CD14-positive monocyte (primary cell): ENCODE measurements around the gene SRRT. TPM values are rescaled to one million over a fixed set of nuclear protein-coding genes. Genes with fewer than 3 reads are reported as not detected.
A peak's percentile ranks its signal among the peaks of the same experiment; 100 is the strongest.

Experiments used
- DNase-seq, 3 donors: peaks; one replicate each; pipeline ENCODE4 v3.0.0-alpha.2; 2011 to 2022
- H2AFZ ChIP-seq: 2 replicates; pipeline ENCODE4 v1.6.0; 2012; ENCODE audit warnings: mild to moderate bottlenecking, low read depth, low read length, inconsistent platforms; ENCODE audit not compliant: insufficient read depth, poor library complexity, severe bottlenecking
- H3K27ac ChIP-seq, 2 donors: 1 replicate in 1 of 2; 2 replicates in 1 of 2; pipeline ENCODE4 v1.5.1; 2012 to 2013; ENCODE audit warnings: low read length in 2 of 2, control low read depth in 1 of 2, inconsistent platforms in 1 of 2, low read depth in 1 of 2, mild to moderate bottlenecking in 1 of 2
- H3K27me3 ChIP-seq, 2 donors: one replicate each; pipeline versions ENCODE4 v1.6.0 to v1.6.1; 2011 to 2013; ENCODE audit warnings: low read length in 2 of 2; ENCODE audit not compliant: control insufficient read depth in 2 of 2, insufficient read depth in 2 of 2
- H3K36me3 ChIP-seq, 2 donors: replicated peaks in 1 of 2; 1 replicate in 1 of 2; 2 replicates in 1 of 2; pipeline versions ENCODE4 v1.5.1 to v1.6.1; 2012 to 2013; ENCODE audit warnings: low read length in 2 of 2, control low read depth in 1 of 2, inconsistent platforms in 1 of 2, mild to moderate bottlenecking in 1 of 2; ENCODE audit not compliant: insufficient read depth in 2 of 2, control insufficient read depth in 1 of 2
- H3K4me1 ChIP-seq, 2 donors: 1 replicate in 1 of 2; 2 replicates in 1 of 2; pipeline versions ENCODE4 v1.5.1 to v1.6.1; 2012 to 2013; ENCODE audit warnings: low read length in 2 of 2, control low read depth in 1 of 2, inconsistent platforms in 1 of 2, mild to moderate bottlenecking in 1 of 2, moderate library complexity in 1 of 2; ENCODE audit not compliant: insufficient read depth in 2 of 2, control insufficient read depth in 1 of 2
- H3K4me2 ChIP-seq: replicated peaks from 2 replicates; pipeline ENCODE3; 2012; ENCODE audit warnings: low read length, moderate library complexity, mild to moderate bottlenecking; ENCODE audit not compliant: poor library complexity, severe bottlenecking; ENCODE audit errors: extremely low read depth
- H3K4me3 ChIP-seq, 3 experiments: fragments of 200-600 bp in 1 of 3; sonication (generic) in 1 of 3; replicated peaks in 1 of 3; 1 replicate in 2 of 3; 2 replicates in 1 of 3; pipeline ENCODE4 v1.5.1; 2011 to 2013; ENCODE audit warnings: low read length in 3 of 3, mild to moderate bottlenecking in 3 of 3, control low read depth in 2 of 3, low read depth in 2 of 3, inconsistent platforms in 1 of 3, moderate library complexity in 1 of 3
- H3K79me2 ChIP-seq: 2 replicates; pipeline ENCODE4 v1.6.0; 2012; ENCODE audit warnings: mild to moderate bottlenecking, control low read depth, inconsistent platforms, low read length, moderate library complexity; ENCODE audit not compliant: insufficient read depth
- H3K9ac ChIP-seq: 2 replicates; pipeline ENCODE4 v1.6.0; 2017; ENCODE audit warnings: low read length, mild to moderate bottlenecking; ENCODE audit not compliant: insufficient read depth, poor library complexity, severe bottlenecking
- H3K9me3 ChIP-seq, 2 donors: replicated peaks in 1 of 2; 1 replicate in 1 of 2; 2 replicates in 1 of 2; pipeline versions ENCODE4 v1.5.1 to v1.6.1; 2012 to 2013; ENCODE audit warnings: low read length in 2 of 2, control low read depth in 1 of 2; ENCODE audit not compliant: control insufficient read depth in 1 of 2, insufficient read depth in 1 of 2
- H4K20me1 ChIP-seq: 2 replicates; pipeline ENCODE4 v1.6.0; 2012; ENCODE audit warnings: mild to moderate bottlenecking, low read length, control low read depth, moderate library complexity; ENCODE audit not compliant: insufficient read depth
- H3K27ac Mint-ChIP-seq, 7 donors: one replicate each; pipeline ENCODE4 v1.8.0; 2020; ENCODE audit warnings: mild to moderate bottlenecking in 7 of 7, mixed read lengths in 7 of 7, moderate library complexity in 6 of 7, inconsistent platforms in 2 of 7
- H3K27me3 Mint-ChIP-seq, 3 donors: one replicate each; pipeline ENCODE4 v1.8.0; 2021 to 2022; ENCODE audit warnings: low read depth in 3 of 3, mild to moderate bottlenecking in 3 of 3, mixed read lengths in 3 of 3, moderate library complexity in 3 of 3, inconsistent platforms in 1 of 3
- H3K36me3 Mint-ChIP-seq, 2 donors: one replicate each; pipeline ENCODE4 v1.8.0; 2020; ENCODE audit warnings: mixed read lengths in 2 of 2, inconsistent platforms in 1 of 2, mild to moderate bottlenecking in 1 of 2
- H3K4me1 Mint-ChIP-seq: one replicate; pipeline ENCODE4 v1.8.0; 2020; ENCODE audit warnings: mild to moderate bottlenecking, mixed read lengths
- H3K4me3 Mint-ChIP-seq, 2 donors: one replicate each; pipeline ENCODE4 v1.8.0; 2020; ENCODE audit warnings: mild to moderate bottlenecking in 2 of 2, mixed read lengths in 2 of 2, moderate library complexity in 1 of 2
- H3K9me3 Mint-ChIP-seq, 7 donors: one replicate each; pipeline ENCODE4 v1.8.0; 2020 to 2022; ENCODE audit warnings: mixed read lengths in 7 of 7, mild to moderate bottlenecking in 6 of 7, moderate library complexity in 6 of 7, inconsistent platforms in 2 of 7
- CTCF ChIP-seq: fragments of 200-600 bp; IDR thresholded peaks from one replicate; pipeline ENCODE4 v1.8.0; 2022; ENCODE audit warnings: antibody characterized with exemption, mild to moderate bottlenecking
- WGBS: methylation state at CpG from one replicate; pipeline ENCODE4 v1.1.5; 2013; ENCODE audit warnings: missing lambda C conversion rate; ENCODE audit not compliant: insufficient coverage; 5-methylcytosine and 5-hydroxymethylcytosine counted together
- intact Hi-C, 2 donors: fragments of 100-400 bp; cut with micrococcal nuclease; formaldehyde crosslinking; loops; one replicate each; pipeline versions ENCODE4 v1.15.0 to v1.15.1; 2023
- polyA plus RNA-seq, 3 donors: library from polyadenylated mRNA; depleted of rRNA in 1 of 3; unstranded in 2 of 3; stranded (reverse) in 1 of 3; fragments of 300-500 nt in 2 of 3; fragments of >200 nt in 1 of 3; fragmentation: Illumina TruSeq in 2 of 3; gene quantifications; 1 replicate in 2 of 3; 2 replicates in 1 of 3; pipeline ENCODE4 v1.2.3, GENCODE V29; 2012 to 2021

SRRT gene
- polyA plus RNA-seq, 3 donors = 26.9 to 116 (median 29.6) TPM

GRCh38 chr7:100882201-100882600, 7.3 kb downstream of the SRRT start:
- Histone ChIP-seq H4K20me1 (peaks cover 81% of the 10 kb centered on the region), H3K9ac (no peak overlapping the region), H3K9me3 (no peaks in the 10 kb centered on the region), H3K27ac (no peak overlapping the region), H3K4me3 (no peak overlapping the region), H3K4me1 (peaks cover 13 to 20% of the 10 kb centered on the region in 2 donors), H3K4me2 (no peak overlapping the region), H2AFZ (no peak overlapping the region), H3K79me2 (peaks cover 47% of the 10 kb centered on the region), H3K27me3 (no peaks in the 10 kb centered on the region), H3K36me3 (peaks cover 63 to 94% of the 10 kb centered on the region in 2 donors)
- H3K4me3 Mint-ChIP-seq = no peak overlapping the region
- no peak for TF ChIP-seq CTCF
- no peak overlapping the region for H3K27ac Mint-ChIP-seq
- H3K36me3 Mint-ChIP-seq = peaks cover 90 to 93% of the 10 kb centered on the region in 2 donors
- H3K27me3 Mint-ChIP-seq = peaks cover 1 to 12% (median 2%) of the 10 kb centered on the region in 3 donors
- intact Hi-C loops = no loop called here
- H3K9me3 Mint-ChIP-seq = peaks cover 0 to 2% (median 0%) of the 10 kb centered on the region in 7 donors
- DNase-seq = no peak
- peaks cover 28% of the 10 kb centered on the region for H3K4me1 Mint-ChIP-seq
- WGBS = 100% methylated on average over 7 of the region's 9 CpGs

DNA sequence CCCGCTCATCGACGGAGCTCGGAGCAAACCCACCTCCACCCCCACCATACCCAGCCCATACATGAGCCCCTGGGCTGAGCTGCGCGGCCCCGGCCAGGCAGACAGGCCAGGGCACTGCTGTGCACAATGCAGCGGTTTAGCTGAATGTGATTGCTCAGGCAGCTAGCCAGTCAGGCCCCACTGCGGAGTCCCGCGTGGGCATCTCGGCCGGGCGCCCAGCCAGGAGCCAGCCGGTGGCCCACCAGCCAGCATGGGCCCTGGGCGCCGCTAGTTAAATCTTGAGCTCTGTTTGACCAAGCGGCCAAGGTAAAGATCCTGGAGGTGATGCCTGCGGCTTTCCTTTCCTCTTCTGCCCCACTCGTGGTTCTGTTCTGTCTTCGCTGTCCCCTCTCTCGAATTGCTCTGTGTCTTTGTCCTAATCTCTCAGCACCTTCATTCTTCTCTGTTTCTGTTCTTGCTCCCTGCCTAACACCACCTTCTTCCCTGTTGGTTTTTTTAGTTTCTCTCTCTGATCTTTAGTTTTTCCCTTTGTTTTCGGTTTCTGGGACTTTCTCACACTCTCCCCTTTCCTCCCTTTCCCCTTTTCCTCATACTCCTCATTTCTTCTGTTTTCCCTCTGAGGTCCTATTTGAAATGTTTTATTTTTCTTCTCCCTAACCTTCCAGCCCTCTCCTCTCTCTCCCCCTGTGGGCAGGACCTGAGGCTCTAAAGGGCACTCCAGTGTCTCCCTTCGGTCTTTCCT, 8.1 kb downstream of the SRRT start:
- Mint-ChIP-seq H3K9me3 (peaks cover 0 to 2% (median 0%) of the 10 kb centered on the region in 7 donors), H3K27ac (peak overlapping the region in 1 of 7 donors; percentile 7), H3K4me3 (no peak overlapping the region), H3K27me3 (peaks cover 1 to 11% (median 2%) of the 10 kb centered on the region in 3 donors), H3K4me1 (peaks cover 36% of the 10 kb centered on the region), H3K36me3 (peaks cover 91 to 95% of the 10 kb centered on the region in 2 donors)
- Histone ChIP-seq H3K4me2 (no peak overlapping the region), H3K4me1 (peaks cover 21 to 28% of the 10 kb centered on the region in 2 donors), H3K27ac (no peak overlapping the region), H3K9ac (no peak overlapping the region), H3K79me2 (peaks cover 39% of the 10 kb centered on the region), H3K27me3 (no peaks in the 10 kb centered on the region), H4K20me1 (peaks cover 77% of the 10 kb centered on the region), H2AFZ (no peak overlapping the region), H3K4me3 (no peak overlapping the region), H3K9me3 (no peaks in the 10 kb centered on the region), H3K36me3 (peaks cover 63 to 88% of the 10 kb centered on the region in 2 donors)
- intact Hi-C loops = no loop called here
- DNase-seq = no peak
- no peak for TF ChIP-seq CTCF
- 97% methylated on average over 23 of the region's 24 CpGs for WGBS
